ENCODE data around the gene ARHGAP6. TPM values are rescaled to one million over a fixed set of nuclear protein-coding genes. Genes with fewer than 3 reads are reported as not detected.

ARHGAP6 gene
- total RNA-seq, 1 experiment from 2014 or later: 0.50 TPM

DNA sequence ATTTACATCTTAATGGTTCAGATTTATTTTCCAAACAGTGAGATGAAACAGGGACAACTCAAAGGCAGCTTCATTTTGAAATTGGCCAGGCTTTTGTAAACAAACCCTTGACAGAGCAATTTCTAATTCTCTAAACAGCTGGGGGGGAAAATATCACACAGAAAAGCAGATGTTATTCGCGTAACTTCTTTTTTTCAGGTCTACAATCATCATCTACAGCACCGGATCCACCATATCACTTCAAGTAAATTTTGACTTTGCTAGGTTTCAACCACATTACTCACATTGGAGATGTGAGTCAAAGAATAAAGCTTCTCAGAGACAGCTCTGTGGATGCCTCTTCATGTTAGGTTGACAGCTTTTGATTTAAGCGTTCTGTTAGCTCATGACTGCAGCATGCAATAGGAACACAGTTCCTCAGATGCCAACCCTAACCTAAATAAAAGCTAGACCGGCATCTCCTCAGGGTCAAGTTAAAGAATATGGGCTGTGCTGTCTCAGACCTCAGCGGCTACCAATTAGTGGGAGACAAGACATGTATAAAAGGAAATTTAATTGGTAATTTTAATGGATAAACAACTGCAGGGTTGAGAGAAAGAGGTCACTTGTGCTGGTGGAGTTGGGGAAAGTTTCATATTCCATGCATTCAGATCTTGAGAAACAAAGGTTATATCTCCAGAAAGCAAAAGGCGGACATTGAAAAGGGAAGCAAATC lies 345.8 kb downstream of the ARHGAP6 start:
- no peak for TF ChIP-seq CTCF (IDR thresholded peaks at IDR 0.05; ENCODE audit: insufficient read depth in 1 of 2, low read depth in 1 of 2, low read length in 1 of 2, severe bottlenecking in 1 of 2, unreplicated experiment in 1 of 2)
- Histone ChIP-seq H3K4me3 (ENCODE audit: low read depth, low read length) (no peak overlapping the region), H3K27me3 (replicated peaks; ENCODE audit: control insufficient read depth, insufficient read depth, low read length) (no peaks in the 10 kb centered on the region), H3K36me3 (ENCODE audit: control insufficient read depth, insufficient read depth, low read length) (no peaks in the 10 kb centered on the region), H3K4me1 (no peaks in the 10 kb centered on the region), H3K9me3 (no peaks in the 10 kb centered on the region)
- intact Hi-C loops (cut with micrococcal nuclease; ENCODE audit: unreplicated experiment): no loop called here
- POLR2A ChIA-PET: no interaction called here
- no peak for DNase-seq
- Mint-ChIP-seq H3K4me1 (ENCODE audit: low read depth, unreplicated experiment) (no peaks in the 10 kb centered on the region), H3K9me3 (ENCODE audit: unreplicated experiment) (no peaks in the 10 kb centered on the region), H3K4me3 (ENCODE audit: unreplicated experiment) (no peak overlapping the region), H3K27me3 (ENCODE audit: insufficient read depth, unreplicated experiment) (no peaks in the 10 kb centered on the region), H3K36me3 (ENCODE audit: insufficient read depth, unreplicated experiment) (no peaks in the 10 kb centered on the region), H3K27ac (ENCODE audit: unreplicated experiment) (no peak overlapping the region)
- CTCF ChIA-PET: no interaction called here
- no TSS peak for BruUV-seq (replicated peaks)

GRCh38 chrX:11311706-11312105 lies 354.0 kb downstream of the ARHGAP6 start:
- no peaks in the 10 kb centered on the region for H3K36me3 Mint-ChIP-seq (ENCODE audit: insufficient read depth, unreplicated experiment)
- H3K4me1 Mint-ChIP-seq (ENCODE audit: low read depth, unreplicated experiment): no peaks in the 10 kb centered on the region
- CTCF ChIA-PET: no interaction called here
- Histone ChIP-seq H3K9me3 (no peaks in the 10 kb centered on the region), H3K27me3 (replicated peaks; ENCODE audit: control insufficient read depth, insufficient read depth, low read length) (no peaks in the 10 kb centered on the region), H3K4me1 (no peaks in the 10 kb centered on the region), H3K4me3 (ENCODE audit: low read depth, low read length) (no peak overlapping the region), H3K36me3 (ENCODE audit: control insufficient read depth, insufficient read depth, low read length) (no peaks in the 10 kb centered on the region)
- no TSS peak for BruUV-seq (replicated peaks)
- no peak for TF ChIP-seq CTCF (IDR thresholded peaks at IDR 0.05; ENCODE audit: insufficient read depth in 1 of 2, low read depth in 1 of 2, low read length in 1 of 2, severe bottlenecking in 1 of 2, unreplicated experiment in 1 of 2)
- intact Hi-C loops (cut with micrococcal nuclease; ENCODE audit: unreplicated experiment): no loop called here
- no peaks in the 10 kb centered on the region for H3K9me3 Mint-ChIP-seq (ENCODE audit: unreplicated experiment)
- no peaks in the 10 kb centered on the region for H3K27me3 Mint-ChIP-seq (ENCODE audit: insufficient read depth, unreplicated experiment)
- no peak overlapping the region for H3K4me3 Mint-ChIP-seq (ENCODE audit: unreplicated experiment)
- POLR2A ChIA-PET: no interaction called here
- DNase-seq: no peak
- no peak overlapping the region for H3K27ac Mint-ChIP-seq (ENCODE audit: unreplicated experiment)

GRCh38 chrX:11309220-11309619 lies 356.5 kb downstream of the ARHGAP6 start:
- BruUV-seq (replicated peaks): no TSS peak
- H3K4me3 Mint-ChIP-seq (ENCODE audit: unreplicated experiment): no peak overlapping the region
- Histone ChIP-seq H3K9me3 (no peaks in the 10 kb centered on the region), H3K27me3 (replicated peaks; ENCODE audit: control insufficient read depth, insufficient read depth, low read length) (no peaks in the 10 kb centered on the region), H3K4me1 (no peaks in the 10 kb centered on the region), H3K36me3 (ENCODE audit: control insufficient read depth, insufficient read depth, low read length) (no peaks in the 10 kb centered on the region), H3K4me3 (ENCODE audit: low read depth, low read length) (no peak overlapping the region)
- ChIA-PET POLR2A (no interaction called here), CTCF (no interaction called here)
- intact Hi-C loops (cut with micrococcal nuclease; ENCODE audit: unreplicated experiment): no loop called here
- no peaks in the 10 kb centered on the region for H3K9me3 Mint-ChIP-seq (ENCODE audit: unreplicated experiment)
- TF ChIP-seq CTCF (IDR thresholded peaks at IDR 0.05; ENCODE audit: insufficient read depth in 1 of 2, low read depth in 1 of 2, low read length in 1 of 2, severe bottlenecking in 1 of 2, unreplicated experiment in 1 of 2): no peak
- H3K36me3 Mint-ChIP-seq (ENCODE audit: insufficient read depth, unreplicated experiment): no peaks in the 10 kb centered on the region
- H3K27me3 Mint-ChIP-seq (ENCODE audit: insufficient read depth, unreplicated experiment): no peaks in the 10 kb centered on the region
- H3K27ac Mint-ChIP-seq (ENCODE audit: unreplicated experiment): peak overlapping the region; percentile 30
- H3K4me1 Mint-ChIP-seq (ENCODE audit: low read depth, unreplicated experiment): no peaks in the 10 kb centered on the region
- DNase-seq: no peak
